ENCODE measurements around the gene HECTD3.

- TF ChIP-seq, protein P1, sequence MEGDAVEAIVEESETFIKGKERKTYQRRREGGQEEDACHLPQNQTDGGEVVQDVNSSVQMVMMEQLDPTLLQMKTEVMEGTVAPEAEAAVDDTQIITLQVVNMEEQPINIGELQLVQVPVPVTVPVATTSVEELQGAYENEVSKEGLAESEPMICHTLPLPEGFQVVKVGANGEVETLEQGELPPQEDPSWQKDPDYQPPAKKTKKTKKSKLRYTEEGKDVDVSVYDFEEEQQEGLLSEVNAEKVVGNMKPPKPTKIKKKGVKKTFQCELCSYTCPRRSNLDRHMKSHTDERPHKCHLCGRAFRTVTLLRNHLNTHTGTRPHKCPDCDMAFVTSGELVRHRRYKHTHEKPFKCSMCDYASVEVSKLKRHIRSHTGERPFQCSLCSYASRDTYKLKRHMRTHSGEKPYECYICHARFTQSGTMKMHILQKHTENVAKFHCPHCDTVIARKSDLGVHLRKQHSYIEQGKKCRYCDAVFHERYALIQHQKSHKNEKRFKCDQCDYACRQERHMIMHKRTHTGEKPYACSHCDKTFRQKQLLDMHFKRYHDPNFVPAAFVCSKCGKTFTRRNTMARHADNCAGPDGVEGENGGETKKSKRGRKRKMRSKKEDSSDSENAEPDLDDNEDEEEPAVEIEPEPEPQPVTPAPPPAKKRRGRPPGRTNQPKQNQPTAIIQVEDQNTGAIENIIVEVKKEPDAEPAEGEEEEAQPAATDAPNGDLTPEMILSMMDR (IDR thresholded peaks at IDR 0.05; ENCODE audit: low read depth, low read length, missing input control): no peak
- no peak for TF ChIP-seq SP1 (IDR thresholded peaks at IDR 0.05)
- no peak for TF ChIP-seq TAF1 (conservative IDR thresholded peaks at IDR 0.05)
- TF ChIP-seq RAD21 (IDR thresholded peaks at IDR 0.05): no peak
- TF ChIP-seq HNF4A (conservative IDR thresholded peaks at IDR 0.05): no peak
- TF ChIP-seq FOXA1 (IDR thresholded peaks at IDR 0.05): no peak
Observed at GRCh38 chr1:45016090-45016697, 5.1 kb upstream of the HECTD3 start.

Data from liver (tissue), 3 donors.